HCEC 1CT (cell line): Measurements from ENCODE around the gene USP40.

ENCODE experiments used
- DNase-seq: peaks from one replicate; pipeline ENCODE4 v3.0.0-alpha.2; 2017

The USP40 gene

DNA sequence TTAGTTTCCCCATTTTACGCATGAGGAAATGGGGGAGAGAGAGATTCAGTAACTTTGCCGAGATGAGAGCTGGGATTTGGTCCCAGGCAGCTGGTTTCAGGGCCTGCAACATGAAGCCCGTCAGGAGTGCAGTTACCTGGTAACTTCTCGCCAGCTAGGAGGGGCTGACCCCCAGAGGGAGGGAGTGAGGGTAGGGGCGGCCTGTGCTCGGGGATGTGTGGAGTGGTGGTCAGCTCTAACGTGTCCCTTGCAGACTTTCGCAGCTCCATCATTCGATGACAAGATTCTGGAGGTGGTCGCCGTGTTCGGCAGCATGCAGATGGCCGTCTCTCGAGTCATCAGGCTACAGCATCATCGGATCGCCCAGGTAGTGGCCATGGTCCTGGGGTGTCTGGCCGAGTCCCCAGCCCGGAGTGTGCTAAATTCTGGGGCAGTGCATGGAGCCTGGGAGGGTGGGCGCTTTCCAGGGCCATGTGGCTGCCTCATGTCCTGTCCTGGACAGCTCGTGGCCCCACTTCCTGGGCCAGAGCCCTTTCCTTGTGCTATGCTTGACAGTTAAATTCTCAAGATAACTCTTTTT, 108.5 kb downstream of the USP40 start:
- DNase-seq: no peak

DNA sequence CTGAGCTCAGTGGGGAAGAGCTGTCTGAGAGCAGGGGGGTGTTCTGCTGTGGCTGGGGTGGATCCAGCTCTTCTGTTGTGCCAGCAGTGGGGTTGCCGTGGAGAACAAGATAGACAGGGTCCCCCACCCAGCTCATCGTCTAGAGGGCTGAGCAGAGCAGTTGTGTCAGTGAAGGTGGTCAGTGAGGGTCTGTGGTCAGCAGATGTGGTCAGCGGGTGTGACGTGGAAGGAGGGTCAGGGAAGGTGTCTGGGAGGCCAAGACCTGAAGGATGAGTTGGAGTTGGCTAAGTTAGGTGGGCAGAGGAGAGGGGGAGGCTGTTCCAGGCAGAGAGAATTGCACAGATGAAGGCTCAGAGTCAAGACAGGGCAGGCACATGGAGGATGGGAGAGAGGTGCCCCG, 109.2 kb downstream of the USP40 start:
- no peak for DNase-seq

DNA sequence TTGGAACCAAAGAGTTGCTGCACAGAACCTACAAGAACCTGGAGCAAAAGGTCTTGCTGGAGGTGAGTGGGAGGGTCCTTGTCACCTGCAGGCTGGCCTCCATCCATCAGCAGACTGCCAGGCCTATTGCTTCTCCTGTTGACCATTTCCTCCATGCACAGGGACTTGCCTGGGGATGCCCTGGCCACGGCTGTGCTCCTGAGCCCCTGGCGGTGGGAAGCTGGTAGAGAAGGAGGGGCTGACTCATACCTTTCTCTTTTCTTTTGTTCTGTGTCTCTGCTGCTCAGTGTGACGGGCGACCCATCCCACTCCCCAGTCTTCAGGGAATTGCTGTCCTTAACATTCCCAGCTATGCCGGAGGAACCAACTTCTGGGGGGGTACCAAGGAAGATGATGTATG, 109.6 kb downstream of the USP40 start:
- DNase-seq: no peak

DNA sequence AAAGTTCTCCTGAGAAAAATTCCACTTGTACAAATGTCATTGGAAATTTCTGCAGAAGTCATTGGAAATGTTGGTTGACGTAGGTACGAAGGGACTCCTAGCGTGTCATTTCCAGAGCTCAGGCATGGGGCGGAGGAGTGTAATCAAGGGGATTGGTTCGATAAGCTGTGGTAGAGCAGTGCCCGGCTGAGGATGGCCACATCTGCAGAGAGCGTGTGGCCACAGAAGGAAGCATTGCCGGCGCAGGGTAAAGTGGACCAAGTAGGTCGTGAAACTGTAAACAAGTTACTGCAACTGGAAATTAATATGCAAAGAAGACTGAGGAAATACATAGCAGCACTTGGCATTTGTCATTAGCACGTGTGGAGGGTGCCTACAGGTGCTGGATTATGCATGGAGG, 110.5 kb downstream of the USP40 start:
- no peak for DNase-seq

DNA sequence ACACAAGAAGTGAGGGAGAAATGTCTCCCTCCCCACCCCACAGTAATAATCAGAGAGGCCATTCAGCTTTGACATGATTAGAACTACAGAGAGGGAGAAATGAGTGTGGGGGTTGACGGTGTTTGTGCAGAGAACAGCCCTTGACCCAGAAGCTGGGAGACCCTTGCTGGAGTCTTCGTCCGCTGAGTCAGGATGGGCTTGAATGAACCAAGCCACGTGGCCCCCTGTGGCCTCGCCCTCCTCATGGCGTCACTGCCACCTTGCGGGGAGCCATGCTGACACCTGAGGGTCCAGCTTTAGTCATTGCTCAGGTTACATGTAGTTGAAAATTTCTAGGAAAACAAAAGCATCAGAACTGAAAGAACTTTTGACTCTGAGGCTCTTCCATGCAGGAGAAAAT, 111.1 kb downstream of the USP40 start:
- no peak for DNase-seq

DNA sequence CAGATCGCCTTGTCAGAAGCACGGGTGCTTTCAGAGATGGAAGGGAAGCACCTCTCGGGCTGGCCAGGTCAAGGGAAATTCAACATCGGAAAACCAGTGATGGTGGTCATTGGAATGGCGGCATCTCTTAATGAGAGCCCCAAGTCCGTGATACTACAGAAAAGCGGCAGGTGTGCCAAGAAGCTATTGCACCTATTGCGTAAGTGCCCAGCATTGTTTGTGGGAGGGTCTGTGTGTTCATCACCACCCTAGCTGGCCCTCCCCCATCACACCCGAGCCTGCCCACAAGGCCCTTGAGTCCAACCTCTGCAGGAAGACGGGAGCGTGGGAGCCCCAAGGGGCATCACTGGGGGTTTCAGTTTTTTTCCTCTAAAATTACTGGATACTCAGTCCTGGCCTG, 111.6 kb downstream of the USP40 start:
- DNase-seq: no peak

DNA sequence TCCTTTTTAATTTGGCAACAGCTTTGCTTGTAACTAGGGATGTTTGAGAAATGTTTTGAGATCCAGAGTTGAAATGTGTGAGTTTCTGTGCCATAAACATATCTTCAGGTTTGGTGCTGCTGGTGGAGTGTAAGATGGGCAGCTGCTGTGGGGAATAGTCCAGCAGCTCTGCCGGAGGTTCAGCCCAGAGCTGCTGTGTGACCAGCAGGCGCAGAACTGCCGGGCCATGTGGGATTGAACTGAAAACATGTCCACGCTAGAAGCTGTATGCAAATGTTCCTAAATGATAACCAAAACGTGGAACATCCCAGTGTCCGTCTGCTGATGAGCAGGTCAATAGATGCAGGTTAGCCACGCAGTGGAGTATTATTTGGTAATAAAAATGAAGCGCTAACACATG, 112.7 kb downstream of the USP40 start:
- DNase-seq: no peak

DNA sequence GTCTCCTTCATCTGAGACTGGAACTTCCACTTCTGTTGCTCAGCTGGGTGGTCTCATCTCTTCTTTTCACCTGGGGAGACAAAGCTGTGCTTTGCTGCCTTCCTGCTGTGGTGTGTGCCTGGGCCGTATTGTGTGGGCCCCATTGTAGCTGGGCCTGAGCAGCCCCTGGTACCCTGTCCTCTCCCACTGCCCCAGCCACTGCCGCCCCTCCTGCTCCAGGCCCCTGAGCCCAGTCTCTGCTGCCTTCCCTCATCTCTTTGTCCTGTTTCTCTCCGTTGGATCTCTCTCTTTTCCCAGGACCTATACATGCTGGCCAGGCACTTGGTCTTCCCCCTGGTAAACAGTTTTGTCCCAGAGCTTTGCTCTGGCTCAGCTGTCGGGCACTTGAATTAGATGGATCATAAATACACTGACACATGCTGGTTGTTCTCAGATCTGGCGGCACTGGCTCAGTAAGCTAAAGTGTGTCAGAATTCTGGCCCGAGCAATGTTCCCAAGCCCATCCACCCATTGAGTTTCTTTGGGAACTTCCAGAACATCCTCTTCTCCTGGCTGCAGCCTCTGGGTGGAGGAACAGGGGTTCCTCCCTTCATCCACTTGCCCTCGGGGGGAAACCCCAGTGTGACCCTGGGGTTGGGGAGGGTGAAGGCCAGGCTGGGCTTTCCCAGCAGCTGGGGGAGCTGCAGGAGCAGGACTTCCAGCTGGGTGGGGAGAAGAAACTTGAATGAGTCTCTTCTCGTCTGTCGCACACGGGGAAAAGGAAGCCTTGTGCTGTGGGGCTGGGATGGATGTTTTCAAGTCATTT, 113.3 kb downstream of the USP40 start:
- DNase-seq: no peak

DNA sequence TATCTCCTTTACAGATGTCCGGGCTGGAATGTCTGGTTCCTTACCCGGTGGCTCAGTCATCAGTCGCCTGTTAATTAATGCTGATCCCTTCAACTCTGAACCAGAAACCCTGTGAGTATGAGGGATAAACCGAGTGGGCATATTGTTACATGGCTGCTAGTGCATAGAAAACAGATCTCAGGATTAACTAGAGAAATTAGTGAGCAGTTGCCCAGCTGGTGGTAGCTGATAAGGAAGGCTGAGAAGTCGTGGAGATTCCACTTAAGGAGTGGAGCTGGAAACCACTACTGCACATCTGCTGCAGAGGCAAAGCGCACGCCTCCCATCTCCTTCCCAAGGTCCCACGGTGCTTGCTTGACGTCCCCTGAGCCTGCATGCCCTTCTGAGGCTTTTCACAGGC, 114.6 kb downstream of the USP40 start:
- DNase-seq: no peak

DNA sequence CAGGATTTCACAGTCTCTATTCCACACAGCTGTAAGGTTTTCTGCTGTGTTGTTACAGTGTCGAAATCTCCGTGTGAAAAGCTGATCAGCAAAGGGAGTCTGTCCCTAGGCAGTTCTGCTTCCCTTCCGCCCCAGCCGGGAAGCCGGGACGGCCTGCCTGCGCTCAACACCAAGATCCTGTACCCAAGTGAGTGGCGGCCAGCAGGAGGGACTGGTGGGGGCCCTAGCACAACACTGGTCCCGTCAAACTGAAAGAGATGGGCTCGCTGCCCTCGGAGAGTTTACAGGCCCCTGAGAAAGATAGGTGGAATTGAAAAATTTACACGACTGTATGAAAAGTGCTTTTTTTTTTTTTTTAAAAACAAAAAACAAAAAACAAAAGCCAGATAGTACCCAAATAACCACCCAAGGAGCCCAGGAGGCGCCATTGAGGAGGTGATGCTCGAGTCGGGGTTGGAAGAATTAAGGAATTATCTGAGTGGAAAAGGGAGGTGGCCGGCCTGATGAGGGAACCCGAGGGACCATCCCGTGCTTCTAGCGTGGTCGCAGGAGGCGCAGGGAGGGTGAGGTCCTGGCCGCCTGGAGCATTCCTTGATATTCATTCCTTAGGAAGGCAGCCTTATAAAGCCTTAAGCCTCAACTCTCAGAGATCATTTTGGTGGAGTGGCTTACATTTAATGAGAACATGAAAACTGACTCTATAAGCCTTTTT, 115.6 kb downstream of the USP40 start:
- no peak for DNase-seq

DNA sequence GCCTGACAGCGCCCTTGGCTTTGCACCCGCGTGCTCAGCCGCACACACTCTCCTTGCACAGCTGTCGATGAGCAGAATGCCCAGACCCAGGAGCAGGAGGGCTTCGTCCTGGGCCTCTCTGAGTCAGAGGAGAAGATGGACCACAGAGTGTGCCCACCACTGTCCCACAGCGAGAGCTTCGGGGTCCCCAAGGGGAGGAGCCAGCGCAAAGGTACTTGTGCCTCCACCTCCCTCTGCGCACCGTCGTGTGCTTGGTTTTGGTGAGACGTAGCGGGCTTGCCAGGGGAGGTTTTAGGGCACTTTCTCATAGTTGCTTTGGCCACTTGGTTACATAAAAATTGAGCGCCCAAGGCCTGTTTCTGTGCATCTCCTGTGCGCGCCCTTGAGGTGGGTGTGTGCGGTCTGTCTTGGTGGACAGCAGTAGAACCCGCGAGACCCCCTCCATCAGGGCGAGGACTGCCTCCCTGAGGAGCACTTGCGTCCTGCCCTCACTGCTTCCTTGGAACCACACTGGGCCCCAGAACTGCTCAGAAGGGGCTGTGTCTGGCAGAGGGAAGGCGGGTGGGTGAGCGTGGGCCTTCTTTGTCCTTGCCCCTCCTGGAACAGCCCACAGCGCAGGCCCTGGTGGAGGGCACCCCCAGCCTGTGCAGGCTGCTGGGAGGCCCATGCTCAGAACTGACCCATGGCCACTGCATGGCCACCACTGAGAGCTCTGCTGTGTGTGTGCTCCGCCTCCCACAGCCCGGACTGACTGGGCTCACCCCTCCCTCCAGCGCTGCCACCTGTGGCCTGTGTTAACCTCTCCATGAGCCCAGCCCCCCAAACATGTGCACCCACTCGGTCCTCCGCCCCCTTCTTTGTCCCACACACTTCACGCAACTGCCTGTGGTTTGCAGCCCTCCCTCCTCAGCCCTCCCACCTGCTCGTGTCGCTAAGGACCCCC, 116.4 kb downstream of the USP40 start:
- no peak for DNase-seq

DNA sequence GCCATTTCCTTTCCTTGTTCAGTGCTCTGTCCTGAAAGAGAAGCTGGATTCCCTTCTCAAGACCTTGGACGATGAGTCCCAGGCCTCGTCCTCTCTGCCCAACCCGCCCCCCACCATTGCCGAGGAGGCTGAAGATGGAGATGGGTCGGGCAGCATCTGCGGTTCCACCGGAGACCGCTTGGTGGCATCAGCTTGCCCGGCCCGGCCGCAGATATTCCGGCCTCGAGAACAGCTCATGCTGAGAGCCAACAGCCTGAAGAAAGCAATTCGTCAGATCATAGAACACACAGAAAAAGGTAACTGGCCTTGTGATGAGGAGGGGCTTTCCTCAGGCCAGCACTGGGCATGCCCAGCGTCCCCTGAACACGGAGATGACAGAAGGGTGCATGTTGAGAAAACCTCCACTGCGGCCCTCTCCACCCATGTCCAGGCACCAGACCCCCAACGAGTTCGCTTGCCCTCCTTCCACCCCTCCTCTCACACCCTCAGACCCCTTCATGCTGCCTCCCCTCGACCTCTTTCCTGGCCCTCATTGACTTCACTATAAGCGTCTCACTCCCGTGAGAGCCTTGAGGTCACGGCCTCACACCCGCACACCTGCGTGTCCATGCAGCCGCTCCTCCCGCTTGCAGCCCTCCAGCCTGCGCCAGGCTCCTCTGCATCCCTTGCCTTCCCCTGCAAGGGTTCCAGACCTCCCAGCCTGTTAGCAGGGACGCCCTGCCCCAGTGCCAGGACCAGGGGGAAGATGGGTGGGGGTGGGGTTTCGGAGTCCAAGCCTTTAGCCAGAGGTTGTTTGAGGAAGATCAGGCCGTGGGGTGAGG, 117.3 kb downstream of the USP40 start:
- DNase-seq: peak; percentile 6

DNA sequence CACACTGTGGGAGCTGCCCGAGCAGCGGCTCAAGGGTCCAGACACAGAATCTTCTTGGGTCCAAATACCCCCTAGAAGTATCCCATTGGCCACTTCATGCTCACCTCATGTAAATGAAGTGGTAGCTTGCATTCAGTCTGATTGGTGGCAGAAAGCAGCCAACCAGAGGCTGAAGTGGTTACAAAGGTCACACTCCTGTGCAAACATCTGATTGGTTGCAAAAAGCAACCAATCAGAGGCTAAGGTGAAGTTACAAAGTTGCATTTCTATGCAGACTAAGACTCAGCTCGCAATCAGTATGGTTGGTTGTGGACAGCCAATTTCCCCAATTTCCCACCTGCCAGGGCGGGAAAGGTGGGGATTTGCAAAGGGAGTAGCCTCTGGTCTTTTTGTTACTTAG, 118.0 kb downstream of the USP40 start:
- DNase-seq: no peak

DNA sequence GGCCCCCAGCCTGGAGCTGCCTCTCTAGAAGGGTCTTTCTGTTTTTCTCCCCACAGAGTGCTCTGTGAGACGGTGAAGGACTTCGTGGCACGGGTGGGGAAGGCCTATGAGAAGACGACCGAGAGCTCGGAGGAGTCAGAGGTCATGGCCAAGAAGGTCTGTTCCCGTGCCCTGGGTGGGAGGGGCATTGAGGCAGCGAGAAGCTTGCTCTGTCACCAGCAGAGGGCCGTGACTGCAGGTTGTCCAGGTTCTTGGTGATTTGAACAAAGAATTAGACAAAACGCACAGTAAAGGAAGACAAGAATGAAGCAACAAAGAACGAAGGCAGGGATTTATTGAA, 118.4 kb downstream of the USP40 start:
- no peak for DNase-seq

DNA sequence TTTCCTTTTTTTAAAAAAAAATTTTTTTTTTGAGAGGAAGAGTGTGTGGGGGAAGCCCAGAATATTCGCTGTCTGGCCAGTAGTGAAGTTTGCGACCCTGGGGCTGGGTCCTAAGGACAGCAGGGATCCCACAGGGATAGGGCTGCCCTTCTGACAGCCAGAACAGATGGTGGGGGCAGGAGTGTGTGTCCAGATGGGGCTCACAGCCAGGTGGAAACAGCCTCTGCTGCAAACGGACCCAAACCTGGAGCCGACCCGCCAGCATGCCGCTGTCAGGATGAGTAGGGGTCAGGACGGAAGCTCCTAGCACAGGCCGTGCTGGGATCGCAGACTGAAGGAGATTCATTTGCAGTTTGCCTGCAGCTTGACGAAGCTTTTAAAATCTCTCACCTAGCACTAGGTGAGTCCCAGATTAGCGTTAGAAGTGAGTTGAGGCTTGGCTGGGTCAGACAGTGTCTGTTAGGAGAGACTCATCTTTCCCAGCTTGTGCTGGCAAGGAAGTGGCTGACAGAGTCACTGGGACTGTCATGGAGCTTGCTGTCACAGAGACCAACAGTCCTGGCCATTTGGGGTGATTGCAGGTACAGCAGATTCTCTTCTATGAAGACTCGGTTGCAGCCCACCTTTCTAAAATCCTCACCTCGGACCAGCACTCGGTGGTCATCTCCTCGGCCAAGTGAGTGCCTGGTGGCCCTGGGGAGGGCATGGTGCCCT, 118.9 kb downstream of the USP40 start:
- no peak for DNase-seq

DNA sequence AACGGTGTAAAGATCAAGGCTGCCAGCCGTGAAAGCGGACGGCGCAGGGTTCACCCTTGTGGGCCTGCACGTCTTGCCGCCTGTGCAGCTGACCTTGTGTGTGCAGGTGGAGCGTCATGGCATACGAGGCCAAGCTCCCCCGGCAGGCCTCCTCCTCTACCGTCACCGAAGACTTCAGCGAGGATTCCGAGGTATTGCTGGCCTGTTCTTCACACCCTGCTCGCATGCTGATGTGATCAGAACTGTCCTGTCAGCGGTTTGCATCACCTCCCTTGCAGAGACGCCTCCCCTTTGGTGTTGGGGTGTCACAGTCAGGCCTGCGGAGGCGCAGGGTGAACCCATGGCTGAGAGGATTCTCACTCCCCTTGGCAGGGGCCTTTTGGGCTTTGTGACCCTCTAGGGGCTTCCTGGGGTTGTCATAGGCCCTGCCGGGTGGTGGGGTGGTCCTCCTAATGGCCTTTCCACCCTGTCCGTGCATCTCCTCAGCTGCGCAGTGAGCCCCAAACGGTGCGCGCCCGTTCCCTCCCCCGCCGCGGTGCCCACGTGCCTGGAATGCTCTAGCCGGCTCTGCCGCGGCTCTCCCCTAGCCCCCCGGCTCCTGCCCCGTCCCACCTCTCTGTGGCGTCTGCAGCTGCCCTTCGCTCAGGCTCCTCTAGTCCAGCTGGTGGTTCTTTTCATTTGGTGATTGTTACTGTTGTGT, 119.8 kb downstream of the USP40 start:
- DNase-seq: no peak

DNA sequence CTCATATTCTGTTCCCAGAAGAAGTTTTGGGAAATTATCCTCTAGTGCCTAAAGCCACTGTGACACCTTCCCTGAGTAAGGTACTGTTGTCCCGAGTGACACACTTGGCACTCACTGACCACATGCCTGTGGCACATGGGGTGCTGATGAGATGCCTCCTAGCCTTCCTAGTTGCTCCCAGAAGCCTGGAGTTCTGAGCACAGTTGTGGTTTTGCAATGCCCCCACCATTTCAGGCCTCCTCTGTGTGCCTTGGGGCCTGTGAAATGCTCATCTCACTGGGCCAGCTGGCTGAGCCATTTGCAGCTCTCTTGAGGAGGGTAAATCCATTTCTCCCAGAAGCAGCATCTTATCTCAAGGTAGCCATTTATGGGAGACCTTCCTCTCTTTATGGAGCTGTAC, 120.5 kb downstream of the USP40 start:
- no peak for DNase-seq

DNA sequence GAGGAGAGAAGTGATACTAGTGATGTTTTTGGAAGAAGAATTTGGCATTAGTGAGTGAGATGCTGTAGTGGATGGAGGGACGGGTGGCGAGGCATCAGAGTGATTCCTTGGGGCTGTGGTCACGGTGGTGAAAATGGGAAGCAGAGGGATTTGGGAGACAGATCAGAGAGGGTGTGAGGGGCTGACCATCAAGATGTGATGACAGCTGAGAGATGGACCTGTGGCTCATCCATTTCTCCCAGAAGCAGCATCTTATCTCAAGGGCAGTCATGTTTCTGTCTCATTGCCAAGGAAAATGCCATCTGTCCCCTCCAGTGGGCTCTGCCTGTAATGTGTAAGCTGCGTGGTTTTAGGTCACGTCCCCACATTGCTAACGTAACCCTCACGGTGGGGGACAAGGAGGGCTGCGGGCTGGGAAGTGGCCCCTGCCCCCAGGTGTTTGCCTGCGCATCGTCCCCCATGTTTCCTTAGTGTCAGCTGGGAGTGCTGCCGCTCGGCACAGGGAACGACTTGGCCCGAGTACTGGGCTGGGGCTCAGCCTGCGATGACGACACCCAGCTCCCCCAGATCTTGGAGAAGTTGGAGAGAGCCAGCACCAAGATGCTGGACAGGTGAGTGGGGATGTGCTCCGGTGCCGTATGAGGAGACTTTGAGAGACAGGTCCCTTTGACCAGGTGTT, 121.3 kb downstream of the USP40 start:
- no peak for DNase-seq

DNA sequence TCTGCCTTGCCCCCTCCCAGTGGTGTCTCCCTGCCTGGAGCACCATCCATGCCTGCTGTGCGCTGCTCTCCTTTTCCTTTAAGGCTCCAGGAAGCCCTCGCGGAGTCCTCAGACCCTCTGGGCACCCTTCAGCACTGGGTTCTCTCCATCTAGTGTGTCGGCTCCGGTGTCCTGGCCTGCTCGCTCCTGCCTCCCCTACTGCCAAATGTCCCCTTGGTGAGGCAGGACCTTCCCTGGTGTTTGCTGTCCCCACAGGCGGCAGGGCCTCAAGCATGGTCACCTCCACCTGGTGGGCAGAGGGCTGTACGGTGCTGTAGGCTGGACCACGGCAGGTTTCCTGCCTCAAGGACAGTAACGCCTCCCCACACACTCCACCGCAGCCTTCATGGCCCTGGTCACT, 122.1 kb downstream of the USP40 start:
- no peak for DNase-seq

DNA sequence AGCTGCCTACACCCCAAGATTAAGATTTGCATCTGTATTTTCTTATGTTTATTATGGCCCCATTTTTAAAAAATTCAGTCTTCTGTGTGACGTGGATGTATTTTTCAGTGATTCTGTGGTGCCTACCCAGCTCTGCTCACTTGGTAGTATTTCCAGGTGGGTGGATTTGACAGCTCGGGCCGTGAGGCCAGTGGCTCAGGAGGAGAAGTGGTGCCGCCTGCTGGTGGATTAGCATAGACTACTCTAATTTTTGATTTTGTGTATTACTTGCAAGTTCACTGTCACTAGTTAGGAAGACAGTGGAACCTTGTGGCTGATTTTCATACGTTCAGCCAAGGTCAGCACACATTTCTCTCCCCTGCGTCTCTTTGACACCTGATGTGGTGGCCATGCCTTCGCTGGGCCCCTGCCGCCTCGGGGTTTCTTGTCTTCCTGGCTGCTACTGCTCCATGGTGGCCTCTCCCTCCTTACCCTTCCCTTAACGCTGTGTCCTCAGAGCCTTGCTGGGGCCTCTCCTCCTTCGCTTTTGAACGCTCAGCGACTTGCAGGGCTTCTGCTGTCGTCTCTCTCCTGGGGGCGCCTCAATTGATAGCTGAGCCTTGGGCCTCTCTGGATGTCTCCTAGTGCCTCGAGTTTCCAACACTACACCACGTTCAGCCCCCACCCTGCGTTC, 122.9 kb downstream of the USP40 start:
- peak; percentile 67 for DNase-seq
